RWPE1 (cell line): ENCODE data around the gene PPFIBP1.

Experiments
- CTCF ChIA-PET: fragments of 350-600 bp; sonication (Branson Sonifier 250); formaldehyde crosslinking; extraction: SDS; loops from one replicate; lab custom pipeline; 2021; lab: Yijun Ruan, JAX
- POLR2A ChIA-PET: fragments of 400-600 bp; formaldehyde crosslinking; extraction: SDS; loops from one replicate; lab custom pipeline; 2020; ENCODE audit warnings: antibody characterized with exemption; ENCODE audit not compliant: low non-redundant PET; lab: Yijun Ruan, JAX
- DNase-seq: peaks from one replicate; pipeline ENCODE4 v3.0.0; 2012; ENCODE audit warnings: low spot score
- H3K27ac ChIP-seq: fragments of 450-650 bp; 2 replicates; pipeline ENCODE4 v1.5.1; 2017
- TF ChIP-seq, protein P1 (sequence below): fragments of 450-650 bp; conservative IDR thresholded peaks from 2 replicates; pipeline ENCODE4 v1.5.1; 2017; ENCODE audit warnings: low read depth, mild to moderate bottlenecking

Gene PPFIBP1

DNA sequence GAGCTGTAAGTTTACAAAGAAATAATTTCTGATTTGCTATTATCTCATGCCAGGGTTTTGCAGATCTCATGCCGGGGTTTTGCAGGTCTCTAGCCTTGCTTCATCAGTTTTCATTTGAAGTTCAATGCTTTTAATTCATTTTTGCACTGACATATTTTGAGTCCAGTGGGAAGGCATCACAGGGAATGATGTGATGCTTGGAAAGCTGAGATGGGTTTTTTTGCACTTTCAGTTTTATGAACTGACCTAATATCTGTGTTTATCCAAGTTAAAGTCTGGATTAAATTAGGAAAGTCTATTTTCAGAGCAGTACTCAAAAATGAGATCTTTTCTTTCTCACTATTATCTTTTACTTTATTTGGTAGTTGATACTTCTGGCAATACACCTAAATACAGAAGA, 148.6 kb downstream of the PPFIBP1 start:
- no peak for DNase-seq
- TF ChIP-seq, protein P1, sequence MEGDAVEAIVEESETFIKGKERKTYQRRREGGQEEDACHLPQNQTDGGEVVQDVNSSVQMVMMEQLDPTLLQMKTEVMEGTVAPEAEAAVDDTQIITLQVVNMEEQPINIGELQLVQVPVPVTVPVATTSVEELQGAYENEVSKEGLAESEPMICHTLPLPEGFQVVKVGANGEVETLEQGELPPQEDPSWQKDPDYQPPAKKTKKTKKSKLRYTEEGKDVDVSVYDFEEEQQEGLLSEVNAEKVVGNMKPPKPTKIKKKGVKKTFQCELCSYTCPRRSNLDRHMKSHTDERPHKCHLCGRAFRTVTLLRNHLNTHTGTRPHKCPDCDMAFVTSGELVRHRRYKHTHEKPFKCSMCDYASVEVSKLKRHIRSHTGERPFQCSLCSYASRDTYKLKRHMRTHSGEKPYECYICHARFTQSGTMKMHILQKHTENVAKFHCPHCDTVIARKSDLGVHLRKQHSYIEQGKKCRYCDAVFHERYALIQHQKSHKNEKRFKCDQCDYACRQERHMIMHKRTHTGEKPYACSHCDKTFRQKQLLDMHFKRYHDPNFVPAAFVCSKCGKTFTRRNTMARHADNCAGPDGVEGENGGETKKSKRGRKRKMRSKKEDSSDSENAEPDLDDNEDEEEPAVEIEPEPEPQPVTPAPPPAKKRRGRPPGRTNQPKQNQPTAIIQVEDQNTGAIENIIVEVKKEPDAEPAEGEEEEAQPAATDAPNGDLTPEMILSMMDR, result no peak
- CTCF ChIA-PET, result no interaction called here
- POLR2A ChIA-PET, result no interaction called here
- H3K27ac ChIP-seq, result no peak overlapping the region

DNA sequence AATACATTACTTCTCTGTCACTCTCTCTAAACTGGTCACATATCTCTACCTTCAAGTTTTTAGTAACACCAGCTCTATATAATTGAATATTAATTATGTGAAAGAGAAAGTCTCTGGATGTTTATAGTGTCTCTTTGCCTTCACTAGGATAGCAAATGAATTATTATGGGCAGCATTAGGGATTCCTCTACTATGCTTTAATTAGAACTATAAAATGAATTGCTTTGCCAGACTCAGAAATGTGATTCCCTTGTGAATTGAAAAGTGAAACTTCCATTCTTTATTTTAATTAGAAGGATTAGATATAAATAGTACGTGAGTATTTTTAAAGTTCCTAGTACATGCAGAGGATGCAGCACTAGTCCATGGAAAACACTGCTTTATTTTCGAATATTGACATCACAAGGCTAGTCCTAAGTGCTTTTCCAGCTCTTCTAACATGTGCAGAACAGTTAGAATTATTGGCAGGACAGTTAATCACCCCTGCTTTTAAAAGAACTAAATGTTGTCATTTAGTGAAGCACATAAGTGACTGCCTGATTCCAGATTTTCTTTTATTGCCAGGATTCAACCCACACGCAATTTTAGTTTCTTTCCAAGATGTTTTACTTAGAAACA, 149.2 kb downstream of the PPFIBP1 start:
- POLR2A ChIA-PET, result no interaction called here
- no peak for DNase-seq
- CTCF ChIA-PET, result no interaction called here
- TF ChIP-seq, protein P1, result no peak
- H3K27ac ChIP-seq, result no peak overlapping the region

DNA sequence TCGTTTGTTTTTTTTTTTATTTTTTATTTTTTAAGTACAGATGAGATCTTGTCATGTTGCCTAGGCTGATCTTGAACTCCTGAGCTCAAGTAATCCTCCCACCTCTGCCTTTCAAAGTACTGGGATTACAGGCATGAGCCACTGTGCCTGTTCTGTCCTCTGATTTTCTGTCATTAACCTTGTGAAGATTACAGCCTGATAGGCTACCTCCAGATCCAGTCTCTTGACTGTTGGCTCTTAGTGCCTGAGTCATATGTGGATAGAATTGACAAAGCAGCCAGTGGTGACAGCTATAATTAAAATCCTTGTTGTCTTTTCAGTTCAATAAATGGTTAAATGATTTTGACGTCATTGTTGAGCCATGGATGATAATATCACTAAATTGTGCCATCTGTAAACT, 151.0 kb downstream of the PPFIBP1 start:
- DNase-seq, result no peak
- TF ChIP-seq, protein P1, result no peak
- H3K27ac ChIP-seq, result no peak overlapping the region
- ChIA-PET POLR2A (interaction anchor here (0.6 kb wide), 1 partner anchor 37 kb away, joined by 3 read pairs; no protein-coding TSS in a partner anchor), CTCF (no interaction called here)

DNA sequence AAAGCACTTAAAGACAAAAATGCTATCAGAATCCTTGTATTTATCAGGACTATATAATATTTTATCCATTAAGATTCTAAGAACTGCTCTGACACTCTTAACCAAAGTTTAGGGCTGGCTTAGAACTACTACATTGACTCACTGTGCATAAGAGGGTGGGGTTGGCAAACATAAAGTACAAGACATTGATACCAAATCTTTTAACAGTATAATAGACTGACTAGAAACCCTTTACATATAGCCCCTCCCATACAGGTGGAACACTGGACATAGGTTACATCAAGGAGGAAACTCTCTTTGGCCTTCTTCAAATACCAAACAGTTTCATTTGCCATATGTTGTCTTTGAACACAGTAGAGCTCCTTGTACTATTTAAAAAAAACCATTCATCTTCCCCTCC, 156.6 kb downstream of the PPFIBP1 start:
- DNase-seq, result no peak
- H3K27ac ChIP-seq, result no peak overlapping the region
- ChIA-PET POLR2A (no interaction called here), CTCF (no interaction called here)
- TF ChIP-seq, protein P1, result no peak

DNA sequence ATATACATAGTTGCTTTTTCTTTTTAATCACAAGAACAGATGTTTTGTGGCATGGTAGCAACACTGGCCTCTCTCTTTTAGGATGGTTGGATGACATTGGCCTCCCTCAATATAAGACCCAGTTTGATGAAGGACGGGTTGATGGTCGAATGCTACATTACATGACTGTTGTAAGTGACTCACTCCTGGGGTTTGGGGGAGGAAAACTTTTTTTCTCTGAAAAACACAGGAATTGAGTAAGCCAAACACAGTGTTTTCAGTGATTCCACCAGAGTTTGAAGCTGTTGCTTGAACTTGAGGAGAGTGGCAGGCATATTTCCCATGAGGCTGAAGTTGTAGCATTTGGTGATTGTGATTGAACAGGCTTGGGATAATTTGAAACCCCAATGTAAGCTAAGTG, 158.5 kb downstream of the PPFIBP1 start:
- no peak for DNase-seq
- TF ChIP-seq, protein P1, result no peak
- H3K27ac ChIP-seq, result no peak overlapping the region
- CTCF ChIA-PET, result no interaction called here
- POLR2A ChIA-PET, result no interaction called here

DNA sequence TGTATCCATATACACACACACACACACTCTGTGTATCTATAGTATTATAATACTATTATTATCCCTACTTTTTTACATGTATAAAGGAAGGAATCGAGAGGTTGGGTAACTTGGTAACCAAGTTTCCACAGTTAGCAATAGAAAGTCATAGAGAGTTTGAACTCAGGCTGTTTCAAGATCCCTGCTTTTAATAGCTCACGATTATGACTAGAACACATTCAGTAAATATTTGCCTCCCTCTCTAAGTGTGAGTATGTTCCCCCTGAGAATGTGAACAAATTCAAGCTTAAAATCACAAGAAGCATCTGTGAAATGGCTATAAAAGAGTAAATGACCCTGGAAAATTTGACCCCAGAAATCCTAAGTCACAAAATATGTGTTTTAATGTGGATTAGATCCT, 161.3 kb downstream of the PPFIBP1 start:
- H3K27ac ChIP-seq, result no peak overlapping the region
- POLR2A ChIA-PET, result no interaction called here
- DNase-seq, result no peak
- CTCF ChIA-PET, result interaction anchor here (0.7 kb wide), 2 partner anchors 19 to 29 kb away, joined by 3 to 4 read pairs; no protein-coding TSS in a partner anchor
- TF ChIP-seq, protein P1, result no peak
